ENCODE data around the gene CCDC120.

The CCDC120 gene, protein sequence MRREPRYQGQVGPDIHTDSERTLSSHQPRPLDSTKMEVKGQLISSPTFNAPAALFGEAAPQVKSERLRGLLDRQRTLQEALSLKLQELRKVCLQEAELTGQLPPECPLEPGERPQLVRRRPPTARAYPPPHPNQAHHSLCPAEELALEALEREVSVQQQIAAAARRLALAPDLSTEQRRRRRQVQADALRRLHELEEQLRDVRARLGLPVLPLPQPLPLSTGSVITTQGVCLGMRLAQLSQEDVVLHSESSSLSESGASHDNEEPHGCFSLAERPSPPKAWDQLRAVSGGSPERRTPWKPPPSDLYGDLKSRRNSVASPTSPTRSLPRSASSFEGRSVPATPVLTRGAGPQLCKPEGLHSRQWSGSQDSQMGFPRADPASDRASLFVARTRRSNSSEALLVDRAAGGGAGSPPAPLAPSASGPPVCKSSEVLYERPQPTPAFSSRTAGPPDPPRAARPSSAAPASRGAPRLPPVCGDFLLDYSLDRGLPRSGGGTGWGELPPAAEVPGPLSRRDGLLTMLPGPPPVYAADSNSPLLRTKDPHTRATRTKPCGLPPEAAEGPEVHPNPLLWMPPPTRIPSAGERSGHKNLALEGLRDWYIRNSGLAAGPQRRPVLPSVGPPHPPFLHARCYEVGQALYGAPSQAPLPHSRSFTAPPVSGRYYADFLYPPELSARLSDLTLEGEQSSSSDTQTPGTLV

DNA sequence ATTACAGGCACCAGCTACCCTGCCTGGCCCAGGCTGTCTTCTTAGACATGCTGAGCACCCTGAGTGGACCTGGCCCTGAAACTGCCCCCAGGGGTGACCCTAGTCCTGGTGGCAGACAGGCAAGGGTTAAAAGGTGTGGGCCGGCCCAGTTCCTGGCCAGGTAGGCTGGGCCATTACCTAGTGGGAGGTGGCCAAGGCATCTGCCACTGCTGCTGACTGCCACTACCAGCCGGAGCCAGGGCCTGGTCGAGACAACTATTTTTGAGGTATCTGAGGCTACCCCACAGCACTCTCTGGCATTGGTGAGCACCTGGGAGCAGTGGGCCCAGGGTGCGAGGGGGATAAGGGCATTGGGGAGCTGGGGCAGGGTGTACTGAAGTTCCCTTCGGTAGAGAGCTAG lies at the start of gene CCDC120:
Gene CCDC120, plus strand, starts transcription at position 206 of the 400 bp plus-strand sequence. CDS start 3,043 bp downstream, outside the sequence.
- DNase-seq, result no peak

DNA sequence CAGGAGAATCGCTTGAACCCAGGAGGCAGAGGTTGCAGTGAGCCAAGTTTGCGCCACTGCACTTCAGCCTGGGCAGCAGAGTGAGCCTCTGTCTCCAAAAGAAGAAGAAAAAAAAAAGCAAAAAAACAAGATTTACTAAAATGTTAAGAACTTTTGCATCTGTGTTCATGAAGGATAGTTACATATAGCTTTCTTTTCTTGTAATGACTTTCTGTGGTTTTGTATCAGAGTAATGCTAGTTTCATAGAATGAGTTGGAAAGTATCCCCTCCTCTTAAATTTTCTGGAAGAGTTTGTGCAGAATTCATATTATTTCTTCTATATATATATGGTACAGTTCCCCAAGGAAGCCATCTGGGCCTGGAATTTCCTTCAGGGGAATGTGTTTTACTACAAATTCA lies 39.7 kb upstream of the CCDC120 start:
- no peak for DNase-seq

DNA sequence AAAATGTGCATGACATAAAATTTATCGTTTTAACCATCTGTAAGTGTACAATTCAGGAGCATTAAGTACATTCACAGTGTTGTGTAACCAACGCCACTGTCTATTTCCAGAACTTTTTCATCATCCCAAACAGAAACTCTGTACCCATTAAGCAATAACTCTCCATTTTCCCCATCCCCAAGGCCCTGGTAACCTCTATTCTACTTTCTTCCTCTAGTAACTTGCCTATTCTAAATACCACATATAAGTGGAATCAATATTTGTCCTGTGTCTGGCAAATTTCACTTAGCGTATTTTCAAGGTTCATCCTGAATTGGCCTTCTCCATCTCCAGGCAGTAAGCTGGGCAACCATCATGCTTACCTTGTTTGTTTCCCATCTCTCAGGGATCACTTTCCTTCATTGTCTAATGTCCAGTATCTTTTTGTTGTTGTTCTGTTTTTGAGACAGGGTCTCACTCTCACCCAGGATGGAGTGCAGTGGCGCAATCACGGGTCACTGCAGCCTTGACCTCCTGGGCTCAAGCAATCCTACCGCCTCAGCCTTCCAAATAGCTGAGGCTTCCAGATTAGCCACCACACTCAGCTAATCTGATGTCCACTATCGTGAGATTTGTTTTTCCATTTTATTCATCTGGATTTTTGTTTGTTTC lies 39.1 kb upstream of the CCDC120 start:
- peak; percentile 13 for DNase-seq

DNA sequence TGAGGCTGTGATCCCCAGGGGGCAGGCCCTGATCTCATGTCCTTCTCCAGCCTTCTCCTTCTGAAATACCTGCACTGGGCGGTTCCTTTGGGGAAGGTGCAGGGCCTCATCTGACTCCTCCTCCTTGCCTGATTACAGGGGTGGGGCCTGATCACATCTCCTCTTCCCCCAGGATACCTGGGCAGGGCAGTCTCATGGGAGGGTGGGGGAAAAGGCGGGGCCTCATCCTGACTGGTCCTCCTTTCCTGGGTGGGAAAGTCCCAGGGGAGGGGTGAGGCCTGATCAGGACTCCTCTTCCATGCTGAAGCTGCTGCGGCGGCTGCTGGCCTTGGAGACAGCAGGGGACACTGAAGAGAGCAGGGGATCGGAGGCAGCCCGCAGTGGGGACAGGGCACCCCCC lies 28.9 kb upstream of the CCDC120 start:
- DNase-seq, result no peak

DNA sequence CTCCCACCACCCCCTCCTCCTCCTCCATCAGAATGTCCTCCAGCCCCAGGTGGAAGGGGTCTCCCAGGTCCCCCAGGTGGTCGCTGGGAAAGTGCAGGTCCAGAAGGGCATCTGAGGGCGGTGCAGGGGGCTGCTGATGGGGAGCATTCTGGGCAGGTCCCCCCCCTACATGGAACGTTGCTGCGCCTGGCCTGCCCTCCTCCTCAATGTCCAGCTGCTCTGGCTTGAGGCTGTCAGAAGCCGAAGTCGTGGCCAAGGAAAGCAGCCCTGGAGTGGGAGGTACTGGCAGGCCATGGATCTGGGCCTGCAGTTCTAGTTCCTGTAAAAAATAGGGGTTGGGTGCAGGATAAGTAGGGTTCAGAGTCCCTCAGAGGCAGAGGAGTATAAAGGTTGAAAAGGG lies 28.5 kb upstream of the CCDC120 start:
- DNase-seq, result no peak

DNA sequence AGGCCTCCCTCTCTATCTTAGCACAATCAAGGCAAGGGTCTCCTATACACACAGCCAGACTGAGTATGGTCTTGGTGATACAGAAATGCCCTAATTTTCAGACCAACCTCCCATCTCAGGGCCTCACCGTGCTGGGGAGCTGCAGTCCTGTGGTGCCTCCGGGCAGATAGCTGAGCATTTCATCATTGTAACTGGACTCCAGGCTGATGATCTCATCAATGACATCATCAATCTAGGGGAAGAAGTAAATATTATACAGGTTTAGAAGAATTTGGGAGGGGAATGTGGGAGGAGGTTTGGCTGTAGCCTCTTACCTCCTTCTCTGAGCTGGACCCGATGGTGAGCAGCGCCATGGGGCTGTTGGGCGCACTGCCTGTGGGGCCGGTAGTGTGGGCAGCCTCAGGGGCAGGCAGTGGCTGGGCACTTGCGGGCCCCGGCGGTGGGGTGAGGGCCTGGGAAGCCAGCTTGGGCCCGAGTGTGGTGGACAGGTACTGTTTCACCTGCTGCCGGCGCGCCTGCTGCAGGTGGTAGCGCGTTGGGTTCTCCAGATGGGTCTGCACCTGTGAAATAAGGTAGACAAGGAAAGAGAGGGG lies 20.8 kb upstream of the CCDC120 start:
- DNase-seq, result peak; percentile 11

DNA sequence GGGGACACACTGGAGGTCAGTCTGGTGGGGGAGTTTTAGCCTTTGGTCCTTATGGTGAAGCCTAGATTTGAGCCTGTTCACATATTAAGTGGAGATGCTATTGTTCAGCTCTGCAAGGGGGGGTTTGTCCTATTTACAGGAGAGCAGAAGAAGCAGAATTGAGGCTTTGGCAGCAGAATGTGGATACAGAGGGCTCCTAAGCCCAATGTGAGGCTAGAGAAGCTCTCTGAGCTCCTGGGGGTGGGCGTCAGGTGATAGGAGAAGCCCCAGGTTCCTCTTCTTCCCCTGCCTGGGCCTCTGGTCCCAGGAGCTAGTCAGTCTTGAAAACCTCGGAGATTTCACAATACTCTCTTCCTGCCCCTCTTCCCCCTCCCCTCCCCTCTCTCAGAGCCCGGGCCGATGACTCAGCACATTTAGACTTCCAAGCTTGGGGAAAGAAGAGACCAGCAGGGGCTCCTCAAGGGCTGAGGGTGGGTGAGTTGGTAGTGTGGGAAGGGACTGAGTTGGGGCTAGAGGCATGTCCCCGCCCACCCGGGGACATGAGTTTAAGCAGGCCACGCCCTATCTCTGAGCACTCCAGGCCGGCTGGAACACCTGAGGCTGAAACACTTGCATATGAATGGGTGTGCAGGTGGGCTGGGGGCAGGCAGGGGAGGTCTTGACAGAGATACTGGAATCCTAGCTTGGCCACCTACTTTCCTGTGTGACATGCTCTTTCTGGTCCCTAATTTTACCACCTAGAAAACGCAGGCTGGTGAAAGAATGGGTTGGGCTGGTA lies 19.0 kb upstream of the CCDC120 start:
- DNase-seq, result peak; percentile 68

DNA sequence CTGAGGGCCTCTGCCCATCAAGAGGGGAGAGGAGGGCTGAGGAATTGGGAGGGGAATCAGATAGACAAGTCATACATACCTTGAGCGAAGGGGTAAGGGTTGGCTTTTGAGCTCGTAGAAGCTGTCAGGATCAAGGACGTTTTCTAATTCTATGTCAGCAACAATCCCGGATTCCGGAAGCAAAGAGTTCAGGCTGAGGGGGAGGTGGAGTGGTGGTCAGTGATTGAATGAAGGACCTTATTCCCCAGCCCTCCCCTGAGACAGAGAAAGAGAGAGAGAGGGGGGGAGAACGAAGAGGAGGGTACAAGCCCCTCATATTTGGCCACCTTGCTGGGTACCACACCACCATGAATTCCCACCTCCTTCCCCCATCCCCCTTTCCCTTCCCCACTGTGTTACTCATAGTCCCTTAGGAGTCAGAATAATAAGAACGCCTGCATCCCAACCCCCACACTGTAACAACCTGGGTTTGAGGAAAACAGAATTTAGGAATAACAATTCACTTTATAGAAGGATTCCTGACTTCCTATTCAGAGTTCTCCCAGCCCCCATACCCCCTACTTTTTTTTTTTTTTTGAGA lies 18.3 kb upstream of the CCDC120 start:
- no peak for DNase-seq

DNA sequence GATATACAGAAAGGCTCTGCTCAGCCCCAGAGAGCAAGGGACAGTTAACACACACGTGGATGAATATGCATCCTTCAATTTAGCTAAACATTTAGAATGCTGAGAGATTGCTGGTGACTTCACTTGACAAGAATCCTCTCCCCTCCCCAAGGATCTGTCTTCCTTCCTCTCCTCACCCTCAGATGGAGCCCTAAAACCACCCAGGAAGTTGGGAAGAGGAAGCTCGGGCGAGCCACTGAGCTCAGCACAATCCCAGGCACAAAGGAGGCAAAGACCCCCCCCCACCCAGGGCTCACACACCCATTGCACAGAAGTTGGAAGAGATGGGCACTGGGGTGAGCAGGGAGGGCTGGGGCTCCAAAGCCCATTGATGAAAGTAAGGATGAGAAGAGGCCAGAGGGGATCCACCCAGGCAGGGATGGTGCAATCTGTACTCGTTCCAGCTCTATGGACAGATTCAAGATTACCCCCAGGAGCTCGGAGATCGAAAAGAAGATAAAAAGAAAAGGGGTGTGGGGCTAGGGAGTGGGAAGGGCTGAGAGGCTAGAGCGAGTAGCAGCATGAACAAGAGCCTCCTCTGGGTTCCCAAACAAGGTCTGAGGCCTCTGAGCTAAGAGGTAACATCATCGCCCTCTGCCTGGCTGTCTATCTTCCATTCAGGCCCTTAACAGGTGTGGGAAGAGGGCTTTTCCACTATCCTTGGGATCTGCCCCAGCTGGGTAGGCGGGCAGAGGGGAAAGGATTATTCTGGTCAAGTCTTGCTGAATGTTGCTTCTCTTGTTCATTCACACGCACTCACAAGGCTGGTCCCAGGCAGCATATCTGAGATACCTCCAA lies 16.8 kb upstream of the CCDC120 start:
- peak; percentile 9 for DNase-seq

DNA sequence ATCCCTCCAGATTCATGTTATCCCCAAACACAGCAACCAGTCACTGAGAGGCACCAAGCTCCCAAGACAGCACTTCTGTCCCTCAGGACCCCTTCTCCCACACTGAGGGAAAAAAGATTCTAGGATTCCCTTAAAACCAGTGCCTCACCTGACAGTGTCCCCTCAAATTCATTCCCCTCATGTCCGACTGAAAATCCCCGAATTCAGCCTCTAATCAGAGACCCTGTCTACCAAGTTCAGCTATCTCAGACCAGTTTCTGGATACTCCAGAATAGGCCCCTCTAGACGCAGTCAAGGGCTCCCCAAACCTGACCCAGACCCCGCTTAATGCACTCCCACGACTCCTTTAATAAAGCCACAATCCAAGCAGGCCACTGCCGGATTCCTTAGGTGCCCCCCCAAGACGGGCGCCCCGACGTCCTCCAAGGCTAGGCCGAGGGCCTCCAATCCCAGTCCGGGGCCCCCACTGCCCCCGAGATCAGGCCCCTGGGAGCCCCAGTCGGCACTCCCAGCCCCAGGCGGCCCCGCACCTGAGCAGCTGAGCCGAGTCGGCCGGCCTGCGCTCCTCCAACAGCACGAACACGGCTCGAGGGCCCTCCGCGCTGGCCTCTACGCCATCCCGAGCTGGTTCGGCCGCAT lies 16.1 kb upstream of the CCDC120 start:
- no peak for DNase-seq

DNA sequence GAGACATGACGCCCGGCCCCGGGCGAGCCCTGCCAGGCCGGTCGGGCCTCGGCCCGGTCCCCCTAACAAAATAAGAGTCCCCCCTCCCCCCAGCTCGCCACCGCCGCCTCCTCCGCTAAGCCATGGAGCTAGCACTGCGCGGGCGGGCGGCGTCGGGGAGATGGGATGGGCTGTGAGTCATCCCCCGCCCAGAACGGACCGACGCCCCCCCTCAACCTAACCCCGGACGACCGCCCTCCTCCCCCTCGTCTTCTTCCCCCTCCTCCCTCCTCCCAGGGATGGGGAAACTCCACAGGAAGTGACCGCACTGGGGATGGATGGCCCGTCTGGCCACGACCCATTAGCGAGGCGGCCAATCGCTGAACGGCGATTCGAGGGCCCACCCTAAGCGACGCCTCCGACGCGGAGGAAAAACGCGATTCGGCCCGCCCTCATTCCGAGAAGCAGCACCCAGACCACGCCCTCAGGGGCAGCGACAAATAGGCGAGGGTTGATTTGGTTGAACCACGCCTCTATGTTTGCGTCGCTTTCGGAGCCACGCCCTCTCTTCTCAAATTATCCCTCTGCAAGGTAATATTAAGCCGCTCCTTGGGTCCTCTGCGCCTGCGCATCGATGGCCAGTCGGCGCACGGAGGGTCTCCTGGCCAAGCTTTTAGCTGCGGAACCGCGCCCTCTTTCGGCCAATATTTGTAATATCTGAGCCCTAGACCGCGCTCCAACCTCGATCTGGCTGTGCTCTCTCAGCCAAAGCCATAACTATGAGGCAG lies 15.4 kb upstream of the CCDC120 start, which contains the start of gene TFE3:
Gene TFE3, minus strand, starts transcription at position 138 of the 767 bp plus-strand sequence. Its CDS starts 131 bp downstream, at position 7.
- DNase-seq, result peak; percentile 97

DNA sequence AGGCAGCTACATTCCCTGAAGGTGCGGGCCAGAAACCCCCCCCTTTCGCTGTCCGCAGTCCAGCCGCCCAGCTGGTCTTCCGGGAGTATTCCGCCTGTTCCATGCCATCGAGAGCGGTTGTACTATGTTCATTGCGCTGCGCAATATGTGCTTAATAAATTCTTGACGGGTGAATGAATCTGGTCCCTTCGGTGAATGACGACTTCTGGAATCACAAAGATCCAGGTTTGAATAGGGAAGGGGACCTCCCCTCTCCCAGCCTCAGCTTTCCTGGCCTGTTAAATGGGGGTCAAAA lies 14.9 kb upstream of the CCDC120 start:
- no peak for DNase-seq

DNA sequence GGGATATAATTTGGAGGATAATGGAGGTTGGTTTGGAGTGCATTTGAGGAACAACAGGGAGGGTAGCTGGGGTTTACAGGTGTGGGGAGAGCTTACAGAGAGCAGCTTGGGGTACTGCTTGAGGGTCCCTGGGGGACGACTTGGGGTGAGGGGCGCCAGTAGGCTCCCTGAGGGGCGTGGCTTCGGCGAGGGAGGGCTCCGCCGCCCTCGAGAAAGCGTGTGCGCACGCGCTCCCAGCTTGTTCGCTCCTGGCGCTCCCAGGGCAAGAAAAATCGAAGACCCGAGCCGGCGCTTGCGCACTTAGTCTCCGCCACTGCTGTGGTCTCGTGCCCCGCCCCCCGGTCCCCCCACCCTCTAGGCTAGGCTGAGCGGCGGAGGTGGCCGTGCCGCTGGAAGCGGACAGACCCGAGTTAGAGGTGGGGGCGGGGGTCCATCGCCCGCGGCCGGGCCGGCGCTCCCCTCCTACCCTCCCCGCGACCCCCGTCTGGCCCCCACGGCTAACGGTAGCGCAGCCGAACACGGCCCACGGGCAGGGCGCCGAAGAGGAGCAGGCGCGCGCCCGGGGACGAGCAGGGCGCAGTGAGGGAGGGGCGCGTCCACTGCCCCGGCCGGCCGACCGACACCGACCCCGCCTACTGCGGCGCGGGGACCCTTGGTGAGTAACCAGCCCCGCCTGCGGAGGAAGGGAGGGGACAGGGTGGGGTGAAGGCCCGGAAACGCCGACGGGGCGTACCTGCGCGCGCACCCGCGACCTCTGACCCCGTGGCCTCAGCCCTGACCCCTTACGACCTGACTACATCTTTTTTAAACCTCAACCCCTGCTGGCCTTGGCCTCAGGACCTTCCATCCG lies 5.4 kb upstream of the CCDC120 start:
- DNase-seq, result peak; percentile 25

DNA sequence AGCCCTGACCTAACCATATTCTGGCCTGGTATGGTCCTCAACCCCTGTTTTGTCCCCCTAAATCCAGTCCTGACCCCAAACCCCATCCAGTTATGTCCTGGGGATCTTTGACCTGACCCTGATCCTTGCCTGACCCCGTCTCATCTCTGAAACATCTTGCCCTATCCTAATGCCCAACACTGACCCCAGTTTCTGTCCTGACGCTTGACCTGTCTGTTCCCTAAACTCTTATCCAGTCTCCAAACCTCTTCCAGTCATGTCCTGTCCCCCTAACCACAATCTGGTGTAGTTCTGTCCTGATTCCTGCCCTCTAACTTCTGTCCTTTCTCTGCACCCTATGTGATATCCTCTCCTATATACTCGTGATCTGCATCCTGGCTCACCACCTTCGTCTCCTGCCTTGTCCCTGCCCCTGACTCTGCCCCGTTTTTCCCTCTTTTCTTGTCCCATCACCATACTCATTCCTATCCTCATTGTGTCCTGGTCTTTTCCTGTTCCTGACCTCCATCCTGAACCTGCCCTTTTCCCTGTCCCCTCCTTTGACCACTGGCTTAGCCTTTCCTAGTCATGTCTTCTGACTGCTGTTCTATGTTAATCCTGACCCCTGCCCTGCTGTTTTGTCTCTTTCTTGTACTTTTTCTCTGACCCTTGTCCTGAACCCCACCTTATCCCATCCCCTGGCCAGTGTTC lies 4.6 kb upstream of the CCDC120 start:
- DNase-seq, result no peak

DNA sequence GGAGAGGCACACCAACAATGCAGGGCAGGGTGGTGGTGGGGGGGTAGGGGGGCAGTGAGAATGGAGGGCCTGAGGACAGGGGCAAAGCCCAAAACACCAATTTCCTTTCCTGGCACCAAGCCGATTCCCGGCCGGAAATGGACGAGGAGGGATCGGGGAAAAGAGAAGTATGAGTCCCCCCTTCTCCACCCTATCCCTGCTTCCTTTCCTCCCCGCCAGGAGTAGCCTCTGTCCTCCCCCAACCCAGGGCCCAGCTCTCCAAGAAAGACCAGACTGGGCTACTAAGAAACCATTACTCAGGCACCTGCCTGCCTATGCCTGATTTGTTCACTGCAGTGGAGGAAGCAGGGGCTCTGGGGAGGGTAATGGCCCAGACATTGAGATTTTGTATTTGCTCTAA lies 402 bp downstream of the CCDC120 start:
- no peak for DNase-seq

DNA sequence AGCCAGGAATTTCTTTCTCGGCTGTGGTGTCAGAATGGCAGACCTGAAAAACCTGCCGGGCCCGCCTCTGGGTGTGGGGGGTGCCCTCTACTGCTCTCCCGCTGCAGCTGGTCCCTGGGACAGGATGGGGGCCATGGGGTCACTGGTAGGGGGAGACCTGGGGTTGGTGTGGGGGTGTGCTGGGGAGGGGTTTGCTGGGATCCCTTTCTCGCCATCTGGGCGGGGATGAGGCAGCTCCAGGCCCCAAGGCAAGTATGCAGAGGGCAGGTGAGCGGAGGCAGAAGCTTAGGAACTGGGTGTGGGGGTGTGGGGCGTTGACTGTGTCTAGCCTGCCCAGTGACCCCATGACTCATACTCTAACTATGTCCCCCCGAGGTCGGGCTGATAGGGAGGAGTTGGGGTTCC lies 884 bp downstream of the CCDC120 start:
- no peak for DNase-seq

DNA sequence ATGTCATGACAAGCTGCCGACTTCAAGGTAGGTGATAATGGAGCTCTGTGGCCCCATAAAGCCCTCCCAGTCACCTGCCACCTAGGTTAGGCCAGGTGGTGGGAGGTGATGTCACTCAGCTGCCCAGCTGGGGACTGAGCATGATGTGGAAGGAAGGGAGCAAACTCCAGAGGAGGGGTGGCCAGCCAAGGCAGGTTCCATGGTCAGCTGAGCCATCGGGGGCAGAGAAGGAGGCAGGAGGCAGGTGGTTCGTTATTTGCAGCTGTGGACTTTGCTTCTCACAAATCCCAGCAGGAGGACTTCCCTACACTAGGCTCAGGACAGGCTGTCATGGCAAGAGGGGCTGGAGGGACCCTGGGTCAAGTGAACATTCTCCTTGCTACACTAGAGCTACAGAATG lies 2.1 kb downstream of the CCDC120 start:
- no peak for DNase-seq

DNA sequence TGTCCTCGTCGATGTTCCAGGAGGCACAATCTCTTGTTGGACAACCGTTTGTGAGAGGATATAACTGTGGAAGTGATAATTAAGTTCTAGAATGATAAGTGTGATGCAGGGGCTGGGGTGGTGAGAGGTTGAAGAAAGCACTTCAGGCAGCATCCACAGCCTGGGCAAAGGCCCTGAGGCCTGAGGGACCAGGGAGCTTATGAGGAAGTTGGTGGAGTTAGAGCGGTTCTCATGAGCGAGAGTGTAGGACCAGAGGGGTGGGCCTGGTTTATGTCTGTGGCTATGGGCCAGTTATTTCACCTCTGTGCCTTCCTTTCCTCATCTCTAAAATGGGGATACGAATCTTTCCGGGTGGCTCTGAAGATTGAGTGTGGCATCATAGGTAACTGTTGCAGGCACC lies 2.7 kb downstream of the CCDC120 start:
- no peak for DNase-seq
